GM12875 (cell line): ENCODE results near the gene HAO2.

ENCODE experiments used
- H3K4me3 ChIP-seq: one replicate; pipeline ENCODE4 v1.5.1; 2011; ENCODE audit warnings: low read depth, low read length, control low read depth
- CTCF ChIP-seq: IDR thresholded peaks from 2 replicates; pipeline ENCODE4 v1.5.1; 2011; ENCODE audit warnings: low read depth, mild to moderate bottlenecking, control low read depth, inconsistent platforms, low read length, moderate library complexity, borderline replicate concordance; ENCODE audit not compliant: insufficient read depth

Gene HAO2

GRCh38 chr1:119361205-119361604 is 7.4 kb upstream of the HAO2 start:
- H3K4me3 ChIP-seq: no peak overlapping the region
- TF ChIP-seq CTCF: no peak

- H3K4me3 ChIP-seq: no peak overlapping the region
- no peak for TF ChIP-seq CTCF
Observed at GRCh38 chr1:119361620-119362344, 6.8 kb upstream of the HAO2 start.

- TF ChIP-seq CTCF: no peak
Observed at GRCh38 chr1:119363162-119363561, 5.4 kb upstream of the HAO2 start.

GRCh38 chr1:119364640-119365039 is 3.9 kb upstream of the HAO2 start:
- no peak overlapping the region for H3K4me3 ChIP-seq
- TF ChIP-seq CTCF: no peak

More at GRCh38 chr1:119363162-119363561, 5.4 kb upstream of the HAO2 start:
- no peak overlapping the region for H3K4me3 ChIP-seq

GRCh38 chr1:119366424-119366823 is 2.2 kb upstream of the HAO2 start:
- no peak for TF ChIP-seq CTCF
- H3K4me3 ChIP-seq: no peak overlapping the region

- no peak overlapping the region for H3K4me3 ChIP-seq
- TF ChIP-seq CTCF: peak; percentile 85
Observed at GRCh38 chr1:119367432-119368124, 1.0 kb upstream of the HAO2 start.

GRCh38 chr1:119370748-119371147 is 2.2 kb downstream of the HAO2 start:
- TF ChIP-seq CTCF: no peak

More at GRCh38 chr1:119370748-119371147, 2.2 kb downstream of the HAO2 start:
- H3K4me3 ChIP-seq: no peak overlapping the region
